ENCODE data around the gene AMH. TPM values are rescaled to one million over a fixed set of nuclear protein-coding genes. Genes with fewer than 3 reads are reported as not detected.

Gene AMH
- total RNA-seq, 1 experiment from 2014 or later, result 42.8 TPM

- ChIA-PET RAD21 (ENCODE audit: low non-redundant PET in 1 of 2, low total read pairs in 2 of 2, uncharacterized antibody in 2 of 2, unreplicated experiment in 2 of 2) (interaction anchor here (0.6 kb wide), 3 partner anchors 39 to 113 kb away, joined by 4 read pairs; partner anchors contain the start of gene LSM7 (in 1 of the 2)), CTCF (interaction anchor here (0.9 to 1.9 kb wide), 4 partner anchors 9 to 336 kb away, joined by 3 to 10 read pairs (median 4); no protein-coding TSS in a partner anchor), POLR2A (interaction anchor here (0.8 kb wide), 1 partner anchor 110 kb away, joined by 6 read pairs; no protein-coding TSS in a partner anchor)
- TF ChIP-seq CTCF (IDR thresholded peaks at IDR 0.05 in 2 of 3, conservative IDR thresholded peaks at IDR 0.05 in 1 of 3; ENCODE audit: borderline replicate concordance in 1 of 3, insufficient read depth in 1 of 3, low read depth in 2 of 3, low read length in 2 of 3) (peak; percentile 58 to 78 (median 69)), ZNF274 (IDR thresholded peaks at IDR 0.05; ENCODE audit: low read depth, low read length) (no peak), EGR1 (IDR thresholded peaks at IDR 0.05; ENCODE audit: low read depth) (no peak), POLR2AphosphoS5 (IDR thresholded peaks at IDR 0.05; ENCODE audit: low read depth, low read length) (peak; percentile 28; the same call in 1 of the 2 replicates), RAD21 (IDR thresholded peaks at IDR 0.05; ENCODE audit: low read depth) (peak; percentile 88), EZH2phosphoT487 (IDR thresholded peaks at IDR 0.05; ENCODE audit: borderline replicate concordance) (no peak)
- Histone ChIP-seq H4K20me1 (ENCODE audit: insufficient read depth) (peaks cover 13% of the 10 kb centered on the region; the same call in 1 of the 2 replicates), H2AFZ (ENCODE audit: low read depth, low read length, poor library complexity, severe bottlenecking) (no peak overlapping the region), H3K27me3 (ENCODE audit: insufficient read depth, low read length) (no peaks in the 10 kb centered on the region), H3K9me3 (ENCODE audit: control insufficient read depth in 1 of 2, insufficient read depth in 1 of 2, low read depth in 1 of 2, low read length in 2 of 2) (no peaks in the 10 kb centered on the region), H3K27ac (ENCODE audit: low read depth, low read length) (peak overlapping the region; percentile 24; the same call in 1 of the 2 replicates), H3K9ac (ENCODE audit: low read length) (no peak overlapping the region), H3K4me1 (ENCODE audit: control insufficient read depth in 1 of 2, insufficient read depth in 2 of 2, low read length in 2 of 2) (peaks cover 9 to 52% of the 10 kb centered on the region in 2 experiments), H3K36me3 (ENCODE audit: control insufficient read depth in 1 of 2, insufficient read depth in 2 of 2, low read length in 2 of 2) (peaks cover 14 to 22% of the 10 kb centered on the region in 2 experiments; a peak in 2 of 4 replicates), H3K79me2 (ENCODE audit: insufficient read depth, low read length) (peaks cover 43% of the 10 kb centered on the region), H3K9me2 (ENCODE audit: insufficient read depth) (no peaks in the 10 kb centered on the region), H3K4me3 (replicated peaks in 1 of 2; ENCODE audit: low read depth in 1 of 2, low read length in 2 of 2) (no peak overlapping the region), H3K4me2 (ENCODE audit: low read length) (no peak overlapping the region; the same call in 1 of the 2 replicates)
- ATAC-seq (peak; percentile 68), DNase-seq (ENCODE audit: low read depth, low spot score) (no peak)
- intact Hi-C loops (cut with micrococcal nuclease), result loop anchor here (1.0 to 5.0 kb wide), 2 partner anchors 116 to 337 kb away; no protein-coding TSS in a partner anchor
- no TSS peak for BruUV-seq (replicated peaks)
These were observed 25.9 kb downstream of the AMH start for GRCh38 chr19:2274931-2275535.

Measured in HCT116 (cell line).